HepG2 (cell line): ENCODE measurements around the gene LRRC51. TPM values are rescaled to one million over a fixed set of nuclear protein-coding genes. Genes with fewer than 3 reads are reported as not detected.

Experiments
- ATF1 ChIP-seq: IDR thresholded peaks from 2 replicates; pipeline ENCODE4 v1.6.1; 2016; ENCODE audit warnings: mild to moderate bottlenecking, control low read depth
- ATF7 ChIP-seq, 2 experiments: fragments of 450-650 bp in 1 of 2; sonication (generic) in 1 of 2; formaldehyde crosslinking in 1 of 2; IDR thresholded peaks; 2 replicates each; pipeline versions ENCODE4 v1.4.0 to v1.6.1; 2016 to 2020; ENCODE audit warnings: antibody characterized with exemption in 1 of 2, mild to moderate bottlenecking in 1 of 2, missing genetic modification reagents in 1 of 2
- CCDC6 ChIP-seq: sonication (generic); formaldehyde crosslinking; IDR thresholded peaks from 2 replicates; pipeline ENCODE4 v1.8.1; 2022; ENCODE audit warnings: mild to moderate bottlenecking, missing genetic modification reagents, moderate library complexity
- ELF1 ChIP-seq: sonication (generic); formaldehyde crosslinking; IDR thresholded peaks from 2 replicates; pipeline ENCODE4 v1.4.0; 2020; ENCODE audit warnings: missing genetic modification reagents
- IKZF4 ChIP-seq: sonication (generic); formaldehyde crosslinking; IDR thresholded peaks from 2 replicates; pipeline ENCODE4 v1.5.1; 2020; ENCODE audit warnings: borderline replicate concordance, mild to moderate bottlenecking, low read depth, missing genetic modification reagents; ENCODE audit errors: not compliant biosample characterization
- KDM4B ChIP-seq: sonication (generic); formaldehyde crosslinking; IDR thresholded peaks from 2 replicates; pipeline ENCODE4 v1.4.0; 2020; ENCODE audit warnings: missing genetic modification reagents
- MAFF ChIP-seq: IDR thresholded peaks from 2 replicates; pipeline ENCODE4 v1.6.1; 2011; ENCODE audit warnings: low read depth, low read length, improper control_type of control experiment
- MAFK ChIP-seq, 2 experiments: IDR thresholded peaks in 1 of 2; conservative IDR thresholded peaks in 1 of 2; 2 replicates each; pipeline ENCODE4 v1.6.1; 2011; ENCODE audit warnings: improper control_type of control experiment in 2 of 2, low read length in 2 of 2
- MIXL1 ChIP-seq: IDR thresholded peaks from 2 replicates; pipeline ENCODE4 v1.6.1; 2016
- MXI1 ChIP-seq: IDR thresholded peaks from 3 replicates; pipeline ENCODE4 v1.6.1; 2012; ENCODE audit warnings: low read depth, low read length, inconsistent platforms, borderline replicate concordance
- RAD51 ChIP-seq: fragments of 450-650 bp; IDR thresholded peaks from 2 replicates; pipeline ENCODE4 v1.6.1; 2016; ENCODE audit warnings: borderline replicate concordance
- ZNF121 ChIP-seq: sonication (generic); formaldehyde crosslinking; IDR thresholded peaks from 2 replicates; pipeline ENCODE4 v1.5.0; 2020; ENCODE audit warnings: mild to moderate bottlenecking, missing genetic modification reagents
- ZNF30 ChIP-seq: sonication (generic); formaldehyde crosslinking; IDR thresholded peaks from 2 replicates; pipeline ENCODE4 v1.5.0; 2020; ENCODE audit warnings: mild to moderate bottlenecking, missing genetic modification reagents
- ZSCAN31 ChIP-seq: sonication (generic); formaldehyde crosslinking; IDR thresholded peaks from 2 replicates; pipeline ENCODE4 v1.5.0; 2020; ENCODE audit warnings: low read depth, mild to moderate bottlenecking, missing genetic modification reagents
- polyA plus RNA-seq, 8 experiments: library from polyadenylated mRNA; depleted of rRNA in 3 of 8; stranded (reverse) in 7 of 8; unstranded in 1 of 8; fragments of >200 nt; fragmentation: Illumina TruSeq in 4 of 8; extraction: Trizol in 4 of 8; gene quantifications; 2 replicates each; pipeline versions ENCODE4 v1.2.1 to v1.2.3, GENCODE V29; 2011 to 2016; ENCODE audit warnings: low read depth in 4 of 8, missing spikeins in 1 of 8, mixed read lengths in 1 of 8; ENCODE audit not compliant: insufficient read depth in 1 of 8
- total RNA-seq, 5 experiments: library from RNA; depleted of rRNA; stranded (reverse); fragments of >200 nt; fragmentation: Illumina TruSeq; extraction: Trizol; gene quantifications; 2 replicates each; pipeline ENCODE4 v1.2.3, GENCODE V29; 2016; ENCODE audit warnings: low read depth in 1 of 5
- TF ChIP-seq, protein P1 (sequence below): fragments of 450-650 bp; IDR thresholded peaks from 2 replicates; pipeline ENCODE4 v1.6.1; 2016
- TF ChIP-seq, protein P2 (sequence below), 2 experiments: fragments of 450-650 bp in 1 of 2; sonication (generic) in 1 of 2; formaldehyde crosslinking in 1 of 2; IDR thresholded peaks; 2 replicates each; pipeline versions ENCODE4 v1.6.1 to v1.8.0; 2016 to 2022; ENCODE audit warnings: antibody characterized with exemption in 1 of 2, mild to moderate bottlenecking in 1 of 2, missing genetic modification reagents in 1 of 2
- TF ChIP-seq, protein P3 (sequence below): sonication (generic); formaldehyde crosslinking; IDR thresholded peaks from 2 replicates; pipeline ENCODE4 v1.5.1; 2020; ENCODE audit warnings: missing genetic modification reagents, mild to moderate bottlenecking, borderline replicate concordance

The LRRC51 gene
- total and polyA plus RNA-seq, 2 of the 13 experiments (the other 11 are each of a cell fraction or from before 2014, with no cell fraction given), result 5.3 to 6.0 TPM

DNA sequence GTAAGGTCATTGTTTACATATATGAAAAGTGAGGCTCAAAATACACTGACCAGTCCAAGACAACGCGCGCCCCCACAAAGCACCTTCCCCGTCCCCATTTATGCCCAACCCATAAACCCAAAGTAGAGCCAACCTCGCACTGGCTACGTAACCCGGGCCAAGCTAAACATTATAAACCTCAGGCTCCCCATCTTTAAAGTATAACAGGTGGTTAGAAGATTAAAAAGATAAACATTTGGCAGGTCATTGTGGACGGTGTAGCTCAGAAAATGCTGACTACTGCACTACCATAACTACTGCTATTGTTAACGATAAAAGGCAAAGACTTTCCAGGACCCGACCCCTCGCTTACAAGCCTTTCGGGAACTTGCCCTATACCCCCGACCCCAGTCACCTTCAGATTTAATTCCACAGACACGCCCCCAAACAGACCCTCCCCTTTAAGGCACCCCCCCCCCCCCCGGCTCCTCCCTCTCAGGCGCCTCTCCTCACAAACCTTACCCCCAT, 778 bp upstream of the LRRC51 start (continued):
- TF ChIP-seq IKZF4 (no peak), ATF7 (IDR thresholded peaks at IDR 0.05) (no peak), ATF7 (CRISPR knock-in tag; IDR thresholded peaks at IDR 0.05) (no peak), MXI1 (no peak), RAD51 (no peak), MAFF (peak; percentile 83), ELF1 (CRISPR knock-in tag) (no peak), MIXL1 (no peak), KDM4B (CRISPR knock-in tag) (no peak), ZNF121 (CRISPR knock-in tag) (no peak), ATF1 (CRISPR knock-in tag) (no peak), MAFK (conservative IDR thresholded peaks at IDR 0.05 in 1 of 2, IDR thresholded peaks at IDR 0.05 in 1 of 2; ENCODE audit: low read length in 2 of 2) (peak; percentile 77 to 90), ZSCAN31 (CRISPR knock-in tag) (no peak), CCDC6 (CRISPR knock-in tag) (0 out of 2 replicates have a peak, but pooled peaks have one; percentile 15), ZNF30 (no peak)
- TF ChIP-seq, protein P1, sequence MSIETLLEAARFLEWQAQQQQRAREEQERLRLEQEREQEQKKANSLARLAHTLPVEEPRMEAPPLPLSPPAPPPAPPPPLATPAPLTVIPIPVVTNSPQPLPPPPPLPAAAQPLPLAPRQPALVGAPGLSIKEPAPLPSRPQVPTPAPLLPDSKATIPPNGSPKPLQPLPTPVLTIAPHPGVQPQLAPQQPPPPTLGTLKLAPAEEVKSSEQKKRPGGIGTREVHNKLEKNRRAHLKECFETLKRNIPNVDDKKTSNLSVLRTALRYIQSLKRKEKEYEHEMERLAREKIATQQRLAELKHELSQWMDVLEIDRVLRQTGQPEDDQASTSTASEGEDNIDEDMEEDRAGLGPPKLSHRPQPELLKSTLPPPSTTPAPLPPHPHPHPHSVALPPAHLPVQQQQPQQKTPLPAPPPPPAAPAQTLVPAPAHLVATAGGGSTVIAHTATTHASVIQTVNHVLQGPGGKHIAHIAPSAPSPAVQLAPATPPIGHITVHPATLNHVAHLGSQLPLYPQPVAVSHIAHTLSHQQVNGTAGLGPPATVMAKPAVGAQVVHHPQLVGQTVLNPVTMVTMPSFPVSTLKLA, result no peak
- TF ChIP-seq, protein P2, sequence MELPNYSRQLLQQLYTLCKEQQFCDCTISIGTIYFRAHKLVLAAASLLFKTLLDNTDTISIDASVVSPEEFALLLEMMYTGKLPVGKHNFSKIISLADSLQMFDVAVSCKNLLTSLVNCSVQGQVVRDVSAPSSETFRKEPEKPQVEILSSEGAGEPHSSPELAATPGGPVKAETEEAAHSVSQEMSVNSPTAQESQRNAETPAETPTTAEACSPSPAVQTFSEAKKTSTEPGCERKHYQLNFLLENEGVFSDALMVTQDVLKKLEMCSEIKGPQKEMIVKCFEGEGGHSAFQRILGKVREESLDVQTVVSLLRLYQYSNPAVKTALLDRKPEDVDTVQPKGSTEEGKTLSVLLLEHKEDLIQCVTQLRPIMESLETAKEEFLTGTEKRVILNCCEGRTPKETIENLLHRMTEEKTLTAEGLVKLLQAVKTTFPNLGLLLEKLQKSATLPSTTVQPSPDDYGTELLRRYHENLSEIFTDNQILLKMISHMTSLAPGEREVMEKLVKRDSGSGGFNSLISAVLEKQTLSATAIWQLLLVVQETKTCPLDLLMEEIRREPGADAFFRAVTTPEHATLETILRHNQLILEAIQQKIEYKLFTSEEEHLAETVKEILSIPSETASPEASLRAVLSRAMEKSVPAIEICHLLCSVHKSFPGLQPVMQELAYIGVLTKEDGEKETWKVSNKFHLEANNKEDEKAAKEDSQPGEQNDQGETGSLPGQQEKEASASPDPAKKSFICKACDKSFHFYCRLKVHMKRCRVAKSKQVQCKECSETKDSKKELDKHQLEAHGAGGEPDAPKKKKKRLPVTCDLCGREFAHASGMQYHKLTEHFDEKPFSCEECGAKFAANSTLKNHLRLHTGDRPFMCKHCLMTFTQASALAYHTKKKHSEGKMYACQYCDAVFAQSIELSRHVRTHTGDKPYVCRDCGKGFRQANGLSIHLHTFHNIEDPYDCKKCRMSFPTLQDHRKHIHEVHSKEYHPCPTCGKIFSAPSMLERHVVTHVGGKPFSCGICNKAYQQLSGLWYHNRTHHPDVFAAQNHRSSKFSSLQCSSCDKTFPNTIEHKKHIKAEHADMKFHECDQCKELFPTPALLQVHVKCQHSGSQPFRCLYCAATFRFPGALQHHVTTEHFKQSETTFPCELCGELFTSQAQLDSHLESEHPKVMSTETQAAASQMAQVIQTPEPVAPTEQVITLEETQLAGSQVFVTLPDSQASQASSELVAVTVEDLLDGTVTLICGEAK (IDR thresholded peaks at IDR 0.05), result no peak
- TF ChIP-seq, protein P2 (CRISPR knock-in tag; IDR thresholded peaks at IDR 0.05), result no peak
- TF ChIP-seq, protein P3, sequence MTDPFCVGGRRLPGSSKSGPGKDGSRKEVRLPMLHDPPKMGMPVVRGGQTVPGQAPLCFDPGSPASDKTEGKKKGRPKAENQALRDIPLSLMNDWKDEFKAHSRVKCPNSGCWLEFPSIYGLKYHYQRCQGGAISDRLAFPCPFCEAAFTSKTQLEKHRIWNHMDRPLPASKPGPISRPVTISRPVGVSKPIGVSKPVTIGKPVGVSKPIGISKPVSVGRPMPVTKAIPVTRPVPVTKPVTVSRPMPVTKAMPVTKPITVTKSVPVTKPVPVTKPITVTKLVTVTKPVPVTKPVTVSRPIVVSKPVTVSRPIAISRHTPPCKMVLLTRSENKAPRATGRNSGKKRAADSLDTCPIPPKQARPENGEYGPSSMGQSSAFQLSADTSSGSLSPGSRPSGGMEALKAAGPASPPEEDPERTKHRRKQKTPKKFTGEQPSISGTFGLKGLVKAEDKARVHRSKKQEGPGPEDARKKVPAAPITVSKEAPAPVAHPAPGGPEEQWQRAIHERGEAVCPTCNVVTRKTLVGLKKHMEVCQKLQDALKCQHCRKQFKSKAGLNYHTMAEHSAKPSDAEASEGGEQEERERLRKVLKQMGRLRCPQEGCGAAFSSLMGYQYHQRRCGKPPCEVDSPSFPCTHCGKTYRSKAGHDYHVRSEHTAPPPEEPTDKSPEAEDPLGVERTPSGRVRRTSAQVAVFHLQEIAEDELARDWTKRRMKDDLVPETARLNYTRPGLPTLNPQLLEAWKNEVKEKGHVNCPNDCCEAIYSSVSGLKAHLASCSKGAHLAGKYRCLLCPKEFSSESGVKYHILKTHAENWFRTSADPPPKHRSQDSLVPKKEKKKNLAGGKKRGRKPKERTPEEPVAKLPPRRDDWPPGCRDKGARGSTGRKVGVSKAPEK (CRISPR knock-in tag), result no peak
